CD4-positive, alpha-beta T cell treated with Interleukin-15 for 1 hour (primary cell): ENCODE results near the gene SNX18.
"Not testable (repeated sequence)": the region's sequence is repeated elsewhere in the genome, so short reads cannot be mapped to it uniquely, and the experiment has no call there.

Experiments used
- DNase-seq: peaks from one replicate; pipeline ENCODE4 v3.0.0-alpha.2; 2020

Gene SNX18

DNA sequence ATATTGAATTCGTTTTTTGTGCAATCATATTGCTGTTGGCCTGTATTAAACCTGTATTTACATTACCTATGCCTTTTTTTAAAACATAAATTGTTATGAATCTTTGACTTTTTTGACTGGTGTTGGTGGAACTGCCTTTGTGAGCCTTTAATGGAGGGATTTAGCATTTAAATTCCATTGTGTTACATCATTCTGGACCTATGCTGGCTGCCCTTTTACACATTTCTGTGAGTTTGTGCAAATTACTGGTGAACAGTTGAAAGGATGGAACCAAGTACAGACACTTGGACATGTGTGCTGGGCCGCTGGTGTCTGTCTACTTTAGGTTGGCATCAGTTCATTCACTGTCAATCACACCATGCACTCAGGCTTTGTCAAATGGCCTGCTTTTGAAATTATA, 3.4 kb downstream of the SNX18 start:
- DNase-seq = no peak

DNA sequence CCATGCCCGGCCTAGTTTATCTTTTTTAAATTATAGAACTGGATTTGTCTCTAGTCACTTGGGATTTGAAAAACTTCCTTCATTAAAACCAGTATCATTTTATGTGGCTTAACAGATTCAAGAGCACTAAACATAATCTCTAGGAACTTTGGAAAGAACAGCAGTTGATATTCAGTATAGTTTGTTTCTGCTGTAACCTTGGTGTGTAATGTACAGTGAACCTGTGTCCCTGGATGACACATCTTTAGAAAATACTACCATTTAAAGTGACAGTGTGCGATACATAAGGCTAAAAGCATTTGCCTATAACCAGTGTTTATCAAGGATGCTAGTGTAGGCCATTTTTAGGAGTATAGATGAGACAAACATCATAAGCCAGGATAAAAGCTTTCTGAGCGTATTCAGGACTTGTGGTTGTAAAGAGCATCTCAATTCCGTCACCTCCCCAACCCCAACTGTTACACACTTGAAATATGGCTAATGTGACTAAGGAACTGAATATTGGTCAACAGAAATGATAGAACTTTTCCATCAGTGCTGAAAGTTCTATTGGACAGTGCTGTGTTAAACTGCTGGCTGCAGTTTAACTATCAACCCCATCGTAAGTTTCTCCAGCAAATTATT, 4.4 kb downstream of the SNX18 start:
- DNase-seq = no peak

DNA sequence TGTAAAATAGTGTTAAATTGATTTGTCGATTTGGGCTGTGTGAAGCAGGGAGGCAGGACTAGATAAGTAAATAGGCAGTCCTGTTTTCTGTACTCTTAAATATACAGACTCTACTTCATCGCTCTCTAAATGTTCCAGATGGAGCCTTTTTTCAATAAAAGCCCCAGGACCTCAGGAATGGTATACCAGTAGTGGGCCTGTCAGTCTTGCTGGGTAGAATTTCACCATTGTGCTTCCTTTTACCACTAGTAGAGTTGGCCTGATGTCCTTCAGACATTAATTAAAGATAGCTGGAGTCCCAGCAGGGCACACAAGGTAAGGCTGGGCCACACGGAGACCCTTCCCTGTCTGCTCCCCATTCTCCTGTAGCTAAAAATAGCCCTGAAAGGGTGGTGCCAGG, 6.0 kb downstream of the SNX18 start:
- no peak for DNase-seq

DNA sequence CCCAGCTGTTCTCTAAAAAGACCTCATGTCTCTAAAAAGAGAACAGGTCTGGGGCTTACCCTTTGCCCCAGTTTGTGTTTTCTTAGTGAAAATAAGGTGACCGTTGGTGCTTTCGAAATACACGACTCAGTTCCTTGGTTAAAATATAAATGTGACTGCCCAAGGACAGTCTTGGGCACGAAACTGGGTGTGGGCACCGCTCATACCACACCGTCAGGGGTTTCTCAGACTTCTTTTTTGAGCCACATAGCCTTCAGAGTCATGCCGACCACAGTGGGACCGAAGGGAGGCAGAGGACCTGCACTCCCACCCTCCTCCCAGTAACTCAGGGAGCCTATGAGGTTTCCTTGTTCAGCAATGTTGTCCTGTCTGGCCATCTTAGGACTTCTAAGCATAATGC, 6.5 kb downstream of the SNX18 start:
- DNase-seq = no peak

DNA sequence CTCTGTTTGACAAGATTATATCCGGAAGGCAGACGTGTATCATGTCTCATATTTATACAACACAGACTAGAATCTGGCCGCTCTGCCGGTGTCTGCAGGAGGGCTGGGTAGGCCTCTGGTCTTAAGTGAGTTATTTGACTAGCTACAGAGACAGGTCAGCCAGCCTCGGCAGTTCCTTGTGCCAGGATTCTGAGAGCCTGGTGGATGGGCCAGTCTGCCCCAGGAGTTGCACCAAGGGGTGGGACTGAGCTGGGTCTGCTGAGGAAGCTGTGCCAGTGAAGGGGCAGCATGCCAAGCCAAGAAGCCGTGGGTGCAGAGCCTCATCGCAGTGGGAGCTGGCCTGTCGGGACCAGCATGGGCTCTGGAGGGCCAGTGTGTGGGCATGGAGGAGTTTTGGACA, 7.1 kb downstream of the SNX18 start:
- DNase-seq = no peak

DNA sequence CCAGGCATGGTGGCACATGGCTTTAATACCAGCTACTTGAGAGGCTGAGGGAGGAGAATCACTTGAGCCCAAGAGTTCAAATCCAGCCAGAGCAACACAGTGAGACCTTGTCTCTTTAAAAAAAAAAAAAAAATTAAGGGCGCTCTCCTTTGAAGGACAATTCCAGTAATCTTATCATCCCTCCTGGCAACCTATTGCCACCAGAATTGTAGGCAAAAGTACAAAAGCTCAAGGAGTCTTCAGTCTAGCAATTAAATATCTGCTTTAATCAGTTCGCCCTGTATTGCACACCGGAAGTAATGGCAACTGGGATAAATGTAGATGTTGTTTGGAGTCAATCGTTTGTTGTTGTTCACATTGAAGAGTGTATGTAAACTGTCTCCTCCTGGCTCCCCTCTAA, 7.7 kb downstream of the SNX18 start:
- DNase-seq = no peak

DNA sequence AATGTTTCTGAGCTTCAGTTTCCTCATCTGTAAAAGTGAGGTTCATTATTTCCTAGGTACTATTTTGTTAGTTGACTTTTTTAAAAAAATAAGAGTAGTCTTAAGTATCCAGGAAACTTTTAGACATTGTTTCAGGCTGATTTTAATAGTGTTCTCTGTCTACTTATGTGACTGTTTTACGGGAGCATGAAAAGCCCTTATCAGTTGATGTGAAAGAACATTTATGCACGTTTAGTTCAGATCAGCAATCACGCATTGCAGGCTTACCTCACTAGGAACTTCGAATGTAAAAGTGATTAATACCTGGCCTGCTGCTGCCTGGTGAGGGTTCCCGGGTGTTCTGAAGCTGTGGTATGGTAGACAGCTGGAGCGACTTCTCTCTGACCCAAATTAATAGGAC, 8.1 kb downstream of the SNX18 start:
- DNase-seq = no peak

DNA sequence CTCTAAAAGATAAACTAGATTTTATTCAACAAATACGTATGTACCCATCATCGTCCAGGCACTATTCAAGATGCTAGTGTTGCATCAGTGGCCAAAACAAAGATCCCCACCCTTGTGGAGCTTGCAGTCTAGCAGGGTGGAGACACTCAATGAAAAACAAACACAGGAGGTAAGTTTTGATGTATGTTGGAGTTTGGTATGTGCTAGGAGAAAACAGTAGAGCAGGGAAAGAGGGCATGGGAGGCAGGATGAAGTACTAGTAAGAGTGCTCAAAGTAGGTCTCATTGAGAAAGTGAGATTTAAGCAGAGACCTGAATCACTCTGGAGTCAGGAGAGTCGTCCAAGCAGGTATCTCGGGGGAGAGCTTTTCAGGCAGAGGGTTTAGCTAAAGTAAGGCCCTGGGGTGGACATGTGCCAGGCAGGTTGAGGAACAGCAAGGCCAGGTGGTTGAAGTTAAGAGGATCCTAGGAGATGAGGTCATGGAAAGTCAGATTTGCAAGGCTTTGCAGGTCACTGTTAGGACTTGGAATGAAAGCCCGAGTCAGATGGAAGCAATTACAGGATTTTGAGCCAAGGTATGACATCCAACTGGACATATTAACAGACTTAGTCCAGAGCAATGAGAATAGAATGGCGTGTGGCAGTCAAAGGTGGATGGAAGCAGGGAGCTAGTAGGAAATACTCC, 9.2 kb downstream of the SNX18 start:
- DNase-seq = no peak

DNA sequence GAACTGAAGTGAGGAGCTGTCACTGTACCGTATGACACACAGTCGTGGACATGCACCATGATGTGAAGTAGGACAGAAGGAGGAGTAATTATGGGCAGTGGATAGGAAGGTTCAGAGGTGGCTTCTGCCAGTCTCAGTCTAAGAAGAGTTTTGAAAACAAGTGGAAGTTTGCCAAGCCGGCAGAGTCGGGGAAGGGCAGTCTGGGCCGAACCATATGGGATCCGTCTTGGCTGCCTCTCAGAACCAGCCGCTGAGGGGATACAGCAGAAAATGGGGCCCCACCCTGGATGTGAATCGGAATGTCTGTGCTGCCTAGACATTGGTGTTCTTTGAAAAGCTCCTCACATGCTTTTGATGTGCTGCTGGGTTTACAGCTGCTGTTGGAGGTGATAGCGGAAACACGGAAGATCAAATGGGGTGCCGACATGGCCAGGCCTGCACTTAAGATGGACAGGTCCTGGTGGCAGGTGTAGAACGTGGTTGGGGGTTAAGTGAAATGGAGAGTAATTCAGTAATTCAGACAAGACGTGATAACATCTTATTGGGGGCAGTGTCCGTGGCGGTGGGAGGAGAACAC, 11.2 kb downstream of the SNX18 start:
- no peak for DNase-seq

DNA sequence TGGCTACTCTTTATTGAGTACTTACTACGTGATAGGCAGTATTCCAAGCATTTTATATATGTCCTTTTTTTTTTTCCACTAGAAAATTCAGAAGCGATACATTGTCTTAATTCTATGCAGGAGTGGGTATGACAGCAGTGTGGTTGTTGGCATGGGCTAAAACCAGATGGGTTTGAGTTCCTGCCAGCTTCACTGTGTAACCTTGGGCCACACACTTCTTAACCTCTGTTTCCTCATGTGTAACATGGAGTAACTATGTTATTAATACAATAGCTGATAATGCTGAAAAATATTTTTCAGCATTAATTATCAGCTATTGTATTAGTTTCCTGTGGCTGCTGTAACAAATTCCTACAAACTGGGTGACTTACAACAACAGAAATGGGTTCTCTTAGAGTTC, 12.0 kb downstream of the SNX18 start:
- no peak for DNase-seq

DNA sequence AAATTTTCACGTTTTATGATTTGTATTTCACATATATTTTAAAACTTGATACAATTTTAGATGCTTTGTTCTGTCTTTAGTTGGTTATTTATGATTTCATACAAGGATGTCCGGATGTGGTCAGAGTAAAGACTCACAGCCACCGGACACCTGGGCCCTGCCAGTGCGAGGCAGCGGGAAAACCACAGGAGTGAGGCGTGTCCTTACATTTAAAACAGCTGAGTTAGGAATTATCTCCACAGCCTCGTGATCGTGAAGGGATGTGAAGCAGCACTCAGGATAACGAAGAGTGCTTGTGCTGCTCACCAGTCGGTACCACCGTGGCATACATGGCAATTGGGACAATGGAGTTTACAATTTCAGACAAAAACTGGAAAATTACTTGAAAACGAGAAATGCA, 14.0 kb downstream of the SNX18 start:
- no peak for DNase-seq

DNA sequence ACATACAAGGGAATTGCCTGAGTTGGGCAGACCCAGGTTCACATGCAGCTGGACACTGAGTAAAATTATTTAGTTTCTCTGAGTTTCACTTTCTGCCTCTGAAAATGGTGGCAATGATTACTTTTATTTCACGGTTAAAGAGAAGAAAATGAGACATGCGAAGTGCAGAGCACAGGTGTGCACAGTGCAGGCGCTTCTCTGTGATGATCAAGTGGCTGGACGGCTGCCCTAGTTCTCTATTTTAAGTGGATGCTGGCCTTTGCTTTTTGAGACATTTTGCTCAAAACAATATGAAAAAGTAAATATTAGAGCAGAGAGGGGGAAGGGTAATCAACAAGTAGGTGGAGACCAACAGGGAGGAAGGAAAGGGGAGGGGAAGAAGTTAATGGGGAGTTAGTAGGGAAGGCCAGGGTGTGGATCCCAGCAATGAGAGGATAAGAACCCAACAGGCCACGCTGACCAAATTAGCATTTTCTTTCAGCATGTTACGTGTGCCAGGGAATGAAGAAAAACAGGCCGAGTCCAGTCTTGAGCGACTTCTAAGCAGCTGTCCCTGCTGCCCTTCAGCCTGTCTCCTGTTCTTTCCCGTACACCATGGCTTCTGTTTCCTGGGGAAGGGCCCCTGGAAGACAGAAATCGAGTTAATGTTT, 16.1 kb downstream of the SNX18 start:
- DNase-seq = no peak

DNA sequence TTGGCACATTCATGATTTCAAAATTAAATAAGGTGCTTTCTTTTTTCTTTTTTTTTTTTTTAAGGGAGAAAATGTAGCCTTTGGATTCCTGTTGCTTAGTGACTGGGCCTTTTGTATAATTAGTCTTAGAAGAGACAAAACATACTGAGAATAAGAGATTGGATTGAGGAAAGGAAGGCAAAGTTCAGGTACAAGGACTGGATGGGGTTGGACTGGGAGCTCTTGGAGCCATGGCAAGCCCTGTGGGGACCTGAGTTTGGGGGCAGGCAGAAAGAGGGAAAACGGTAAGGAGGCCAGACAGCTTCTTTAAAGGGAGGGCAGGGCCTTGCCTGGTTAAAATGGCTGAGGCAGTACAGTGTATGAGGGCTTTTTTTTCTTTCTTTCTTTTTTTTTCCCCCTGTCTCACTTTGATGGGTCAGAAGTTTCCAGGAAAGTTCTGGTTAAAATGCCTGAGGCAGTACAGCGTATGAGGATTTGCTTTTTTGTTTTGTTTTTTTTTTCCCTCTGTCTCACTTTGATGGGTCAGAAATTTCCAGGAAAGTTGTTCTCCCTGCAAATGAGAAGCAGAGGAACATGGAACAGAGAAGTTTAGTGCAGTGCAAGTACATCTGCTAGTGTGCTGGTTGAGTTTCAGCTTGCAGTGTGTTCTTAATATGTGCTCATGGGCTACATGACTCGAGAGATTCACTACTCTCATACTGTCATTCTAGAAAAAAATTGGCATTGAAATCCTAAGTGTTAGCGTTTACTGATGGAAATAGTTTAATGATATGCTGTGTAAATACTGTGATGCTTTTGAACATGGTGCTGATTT, 16.8 kb downstream of the SNX18 start:
- no peak for DNase-seq

DNA sequence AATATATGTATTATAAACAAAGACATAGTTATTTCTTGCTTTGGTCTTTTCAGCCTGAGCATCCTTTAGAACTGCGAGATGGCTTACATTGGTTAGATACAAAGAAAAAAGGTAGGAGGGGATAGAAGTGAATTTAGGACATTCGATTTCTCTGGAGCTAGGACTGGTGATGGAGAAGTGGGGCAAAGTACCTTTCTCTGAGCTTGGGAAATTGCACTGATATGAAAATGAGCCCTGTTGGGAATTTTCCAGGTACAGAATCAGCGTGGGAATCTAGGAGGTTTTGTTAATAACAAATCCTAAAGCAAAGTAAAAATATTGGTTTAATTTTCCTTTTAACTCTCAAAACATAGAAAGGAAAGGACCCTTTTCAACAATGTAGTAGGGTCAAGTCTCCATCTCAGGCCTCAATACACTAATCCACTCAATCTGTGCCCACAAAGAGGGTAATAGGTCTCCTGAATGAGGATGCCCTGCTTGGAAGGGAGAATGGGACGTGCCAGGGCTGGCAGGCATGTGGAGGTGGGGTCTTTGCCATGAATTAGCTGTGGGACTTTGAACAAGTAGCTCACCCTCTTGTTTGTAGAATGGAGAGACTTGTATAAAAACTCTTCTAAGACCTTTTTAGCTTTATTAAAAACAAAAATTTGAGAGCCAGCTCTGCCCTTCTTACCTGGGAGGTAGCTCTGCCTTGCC, 17.7 kb downstream of the SNX18 start:
- no peak for DNase-seq

DNA sequence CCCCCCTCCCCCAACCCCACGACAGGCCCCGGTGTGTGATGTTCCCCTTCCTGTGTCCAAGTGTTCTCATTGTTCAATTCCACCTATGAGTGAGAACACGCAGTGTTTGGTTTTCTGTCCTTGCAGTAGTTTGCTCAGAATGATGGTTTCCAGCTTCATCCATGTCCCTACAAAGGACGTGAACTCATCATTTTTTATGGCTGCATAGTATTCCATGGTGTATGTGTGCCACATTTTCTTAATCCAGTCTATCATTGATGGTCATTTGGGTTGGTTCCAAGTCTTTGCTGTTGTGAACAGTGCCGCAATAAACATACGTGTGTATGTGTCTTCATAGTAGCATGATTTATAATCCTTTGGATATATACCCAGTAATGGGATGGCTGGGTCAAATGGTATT, 18.8 kb downstream of the SNX18 start:
- DNase-seq = not testable (repeated sequence)

DNA sequence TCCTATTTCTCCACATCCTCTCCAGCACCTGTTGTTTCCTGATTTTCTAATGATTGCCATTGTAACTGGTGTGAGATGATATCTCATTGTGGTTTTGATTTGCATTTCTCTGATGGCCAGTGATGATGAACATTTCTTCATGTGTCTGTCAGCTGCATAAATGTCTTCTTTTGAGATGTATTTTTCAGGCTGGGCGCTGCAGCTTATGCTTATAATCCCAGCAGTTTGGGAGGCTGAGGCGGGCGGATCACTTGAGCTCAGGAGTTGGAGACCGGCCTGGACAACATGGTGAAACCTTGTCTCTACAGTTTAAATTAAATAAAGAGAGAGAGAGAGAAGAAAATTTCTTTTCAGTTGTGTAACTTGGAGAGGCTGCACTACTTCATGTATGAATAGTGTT, 19.3 kb downstream of the SNX18 start:
- DNase-seq = not testable (repeated sequence)

DNA sequence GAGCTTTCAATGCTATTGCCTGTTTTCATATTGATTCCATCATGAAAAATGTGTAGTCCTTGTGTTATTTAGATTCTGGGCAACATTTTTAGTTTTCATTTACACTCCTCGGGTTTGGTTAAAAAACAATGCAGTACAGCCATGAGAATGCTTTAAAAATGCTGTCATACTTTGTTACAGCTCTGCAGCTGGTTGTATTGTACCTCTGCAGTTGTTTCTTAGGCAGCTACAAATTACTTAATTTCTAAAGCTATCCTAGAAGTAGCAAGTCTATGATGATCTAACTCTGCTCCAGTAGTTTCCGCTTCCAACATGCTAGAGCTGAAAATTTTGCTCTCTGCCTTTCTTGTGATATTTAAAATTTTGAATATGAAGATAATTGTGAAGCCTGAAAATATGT, 20.2 kb downstream of the SNX18 start:
- no peak for DNase-seq

DNA sequence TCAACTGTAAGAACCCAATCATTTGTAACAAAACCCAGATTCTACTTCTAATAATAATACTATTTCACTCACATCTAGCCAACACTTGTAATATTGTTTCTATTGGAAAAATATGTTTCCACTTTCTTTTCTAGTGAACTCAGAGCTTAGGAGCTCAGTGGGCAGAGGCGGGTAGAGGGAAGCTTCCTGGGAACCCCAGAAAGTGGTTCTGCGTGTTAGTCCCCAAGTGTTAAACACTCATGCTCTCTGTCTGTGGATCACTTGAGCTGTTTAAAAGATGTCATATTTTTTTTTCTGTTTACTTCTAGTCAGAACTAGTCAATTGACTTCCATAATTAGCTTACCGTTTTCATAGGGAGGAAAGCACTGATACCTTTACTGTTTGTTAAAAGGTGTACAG, 20.6 kb downstream of the SNX18 start:
- no peak for DNase-seq

DNA sequence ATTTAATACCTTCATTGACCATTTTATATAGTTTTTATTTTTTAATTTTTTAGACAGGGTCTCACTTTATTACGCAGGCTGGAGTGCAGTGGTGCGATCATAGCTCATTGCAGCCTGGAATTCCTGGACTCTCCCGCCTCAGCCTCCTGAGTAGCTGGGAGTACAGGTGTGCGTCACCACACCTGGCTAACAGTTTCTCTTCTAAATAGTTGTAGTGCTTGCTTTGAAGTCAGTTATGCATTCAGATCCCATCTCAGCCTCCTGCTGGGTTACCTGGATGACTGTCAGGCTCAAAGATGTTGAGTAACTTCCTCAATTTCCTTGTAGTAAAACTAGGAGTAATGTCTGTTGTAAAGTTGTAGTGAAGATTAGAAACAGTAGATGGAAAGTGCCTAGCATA, 21.4 kb downstream of the SNX18 start:
- no peak for DNase-seq

DNA sequence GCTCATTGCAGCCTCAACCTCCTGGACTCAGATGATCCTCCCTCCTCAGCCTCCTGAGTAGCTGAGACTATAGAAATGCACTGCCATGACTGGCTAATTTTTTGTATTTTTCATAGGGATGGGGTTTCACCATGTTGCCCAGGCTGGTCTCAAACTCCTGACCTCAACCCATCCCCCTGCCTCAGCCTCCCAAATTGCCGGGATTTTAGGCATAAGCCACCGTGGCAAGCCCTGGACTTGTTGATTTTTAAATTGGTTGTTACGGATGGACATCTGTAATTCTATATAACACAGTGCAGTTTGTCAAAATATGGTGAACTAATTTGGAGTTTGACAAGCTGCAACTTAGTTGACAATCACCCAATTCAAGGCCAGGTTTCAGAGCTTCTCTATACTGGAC, 22.7 kb downstream of the SNX18 start:
- no peak for DNase-seq

DNA sequence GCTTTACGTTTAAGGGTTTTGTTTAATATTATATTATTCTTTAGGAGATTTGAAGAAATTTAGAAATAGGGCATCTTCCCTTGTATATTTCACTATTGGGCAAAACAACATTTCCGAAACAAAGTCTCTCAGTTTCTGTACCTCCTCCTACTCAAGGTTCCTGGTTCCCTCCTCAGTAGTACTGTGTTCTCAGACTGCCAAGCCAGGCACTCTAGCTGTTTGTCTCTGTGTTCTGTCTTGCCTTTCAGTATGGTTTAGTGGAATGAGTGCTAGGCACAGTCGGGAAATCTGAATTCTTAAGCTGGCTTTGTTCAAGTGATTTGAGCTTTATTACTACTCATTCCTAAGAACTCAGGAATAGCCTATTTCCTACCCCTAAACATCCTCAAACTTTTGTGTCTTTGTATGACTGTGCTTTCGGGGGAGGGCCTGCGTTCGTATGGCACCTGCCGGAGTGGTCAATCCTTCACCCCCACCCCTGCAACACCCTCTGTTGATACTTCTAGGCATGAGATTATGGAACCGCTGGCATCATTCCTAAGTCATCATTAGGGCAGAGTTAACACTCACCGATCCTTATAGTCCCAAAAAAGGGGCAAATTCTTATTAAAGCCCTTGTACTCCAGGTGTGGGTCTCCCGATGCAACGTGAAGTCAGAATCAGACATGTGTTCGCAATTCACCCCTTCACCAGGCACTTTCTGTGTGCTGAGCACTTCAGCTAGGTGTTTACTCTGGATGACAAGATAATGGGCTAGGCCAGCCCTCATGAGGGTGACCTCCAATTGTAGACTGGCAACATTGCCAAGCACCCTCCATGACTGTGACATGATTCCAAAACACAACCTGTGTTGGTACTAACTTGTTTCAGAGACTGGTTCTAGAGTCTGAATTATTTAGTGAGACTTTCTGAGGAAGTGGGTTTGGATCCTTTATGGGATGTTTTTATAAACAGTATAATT, 24.5 kb downstream of the SNX18 start:
- no peak for DNase-seq

DNA sequence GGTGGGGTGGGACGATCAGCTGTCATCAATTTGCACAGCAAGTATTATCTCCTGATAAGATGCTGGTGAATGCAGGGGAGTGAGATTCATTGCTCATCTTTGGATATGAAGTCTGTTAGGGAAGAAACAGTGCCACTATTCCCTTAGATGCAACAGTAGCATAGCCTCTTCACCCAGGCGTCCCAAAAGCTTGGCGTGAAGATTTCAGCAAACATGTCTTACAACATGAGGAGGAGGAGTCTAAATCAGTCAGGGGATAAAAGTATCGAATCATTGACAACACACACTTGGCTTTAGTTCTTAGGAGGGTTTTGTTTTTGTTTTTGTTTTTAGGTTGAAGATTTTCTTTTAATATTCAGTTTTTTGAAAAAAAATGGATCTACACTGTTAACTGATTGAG, 26.5 kb downstream of the SNX18 start:
- no peak for DNase-seq
